Mesodermal cell (in vitro differentiated cells): ENCODE measurements around the gene RPL27A.
A peak's percentile ranks its signal among the peaks of the same experiment; 100 is the strongest.

Experiments
- H3K27ac ChIP-seq: 2 replicates; pipeline ENCODE4 v1.7.0; 2013; ENCODE audit warnings: mild to moderate bottlenecking, low read depth, low read length, moderate library complexity; ENCODE audit not compliant: severe bottlenecking
- H3K36me3 ChIP-seq: 2 replicates; pipeline ENCODE4 v1.7.1; 2013; ENCODE audit warnings: mild to moderate bottlenecking, low read length, moderate library complexity; ENCODE audit not compliant: control insufficient read depth, insufficient read depth
- H3K4me1 ChIP-seq: one replicate; pipeline ENCODE4 v1.7.1; 2013; ENCODE audit warnings: mild to moderate bottlenecking, low read length; ENCODE audit not compliant: insufficient read depth, control insufficient read depth, poor library complexity, severe bottlenecking
- H3K4me3 ChIP-seq: 2 replicates; pipeline ENCODE4 v1.7.0; 2013; ENCODE audit warnings: low read length, control low read depth, mild to moderate bottlenecking; ENCODE audit not compliant: insufficient read depth, poor library complexity, severe bottlenecking; ENCODE audit errors: extremely low read depth
- H3K9me3 ChIP-seq: 2 replicates; pipeline ENCODE4 v1.7.1; 2013; ENCODE audit warnings: mild to moderate bottlenecking, low read length, moderate library complexity; ENCODE audit not compliant: control insufficient read depth
- WGBS, 2 experiments: methylation state at CpG; one replicate each; pipeline ENCODE4 v1.1.5; 2013; ENCODE audit warnings: missing lambda C conversion rate in 2 of 2; ENCODE audit not compliant: insufficient coverage in 2 of 2; 5-methylcytosine and 5-hydroxymethylcytosine counted together

Gene RPL27A

DNA sequence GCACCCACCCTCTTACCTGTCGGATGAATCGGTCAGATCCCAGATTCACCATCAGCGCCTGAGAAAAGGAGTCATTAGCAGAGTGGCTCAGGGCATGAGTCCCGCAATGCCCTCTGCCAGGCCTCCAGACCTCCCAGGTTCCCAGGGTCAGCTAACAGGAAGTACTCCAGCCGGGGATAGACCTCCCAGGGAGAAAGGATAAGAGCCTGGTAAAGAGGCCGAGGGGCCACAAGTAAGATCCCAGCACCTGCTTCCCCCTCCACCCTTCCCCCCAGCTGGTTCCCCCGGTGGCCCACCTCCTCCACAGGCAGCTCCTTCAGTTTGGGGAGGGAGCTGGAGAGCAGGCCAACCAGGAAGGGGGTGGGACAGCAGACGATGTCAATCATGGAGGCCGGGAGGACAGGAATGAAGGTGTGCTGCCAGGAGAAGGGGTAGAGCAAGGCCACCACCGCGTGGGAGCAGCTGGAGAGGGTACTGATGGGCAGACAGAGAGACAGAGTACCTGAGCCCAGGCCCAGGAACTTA lies 16.4 kb downstream of the RPL27A start:
- H3K4me1 ChIP-seq = peaks cover 20% of the 10 kb centered on the region
- H3K4me3 ChIP-seq = no peak overlapping the region
- no peak overlapping the region for H3K27ac ChIP-seq
- no peaks in the 10 kb centered on the region for H3K9me3 ChIP-seq
- H3K36me3 ChIP-seq = peaks cover 90% of the 10 kb centered on the region
- WGBS, 2 experiments = 54 to 86% methylated on average over 5 to 8 of the region's 11 CpGs

DNA sequence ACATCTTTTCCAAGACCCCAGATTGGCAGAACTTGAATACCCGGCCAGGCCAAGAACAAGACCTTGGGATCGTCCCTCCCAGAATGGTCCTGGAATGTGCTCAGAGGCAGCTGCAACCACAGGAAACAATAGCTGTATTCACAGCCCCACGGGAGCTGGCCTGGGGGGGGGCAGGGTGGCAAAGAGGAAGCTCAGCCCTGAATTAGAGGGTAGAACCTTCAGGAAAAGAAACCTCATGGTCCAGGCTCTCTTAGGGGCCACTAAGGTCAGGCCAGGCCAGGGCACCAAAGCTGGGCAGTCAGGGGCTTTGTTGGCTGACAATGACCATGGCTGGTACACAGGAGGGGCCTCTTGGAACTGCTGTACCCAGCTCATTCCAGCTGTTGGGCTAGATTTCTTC lies 17.3 kb downstream of the RPL27A start:
- 41 to 50% methylated on average over 3 of the region's 3 CpGs for WGBS, 2 experiments
- Histone ChIP-seq H3K4me3 (no peak overlapping the region), H3K36me3 (peaks cover 90% of the 10 kb centered on the region), H3K4me1 (peaks cover 20% of the 10 kb centered on the region), H3K9me3 (no peaks in the 10 kb centered on the region), H3K27ac (peak overlapping the region; percentile 50)

DNA sequence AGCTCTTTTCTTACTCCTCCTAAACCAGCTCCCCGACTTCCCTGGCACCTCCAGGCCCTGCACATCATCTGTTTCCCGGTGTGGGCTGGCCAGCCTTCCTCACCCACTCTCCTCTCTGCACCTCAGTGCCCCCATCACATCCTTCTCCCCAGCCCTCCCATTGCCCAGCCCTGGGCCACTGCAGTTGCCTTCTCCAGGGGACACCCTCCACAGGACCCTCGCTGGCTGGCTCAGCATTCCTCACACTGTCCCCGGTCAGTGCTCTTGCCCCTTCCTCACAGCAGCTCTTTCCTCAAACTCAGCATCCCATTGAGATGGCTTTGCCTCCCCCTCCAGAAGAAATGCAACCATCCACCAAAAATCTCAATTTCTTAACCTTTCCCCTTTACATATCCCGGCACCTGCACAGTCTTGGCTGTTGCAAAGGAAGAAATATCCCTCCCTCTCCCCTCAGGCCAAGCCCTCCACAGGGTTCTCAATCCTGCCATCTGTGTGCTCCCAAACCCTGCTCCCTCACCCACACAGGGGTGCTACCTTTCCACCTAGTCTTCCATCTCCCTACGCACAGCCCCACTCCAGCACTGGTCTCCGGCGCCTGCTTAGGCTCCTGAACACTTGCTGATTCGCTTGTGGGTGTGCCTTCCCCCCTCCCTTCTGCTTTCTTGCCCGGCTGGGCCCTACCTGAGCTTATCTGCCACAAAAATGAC lies 19.5 kb downstream of the RPL27A start:
- whole genome bisulfite sequencing, 2 experiments = 96 to 100% methylated on average over 6 to 10 of the region's 10 CpGs
- Histone ChIP-seq H3K4me3 (no peak overlapping the region), H3K4me1 (peaks cover 20% of the 10 kb centered on the region), H3K9me3 (no peaks in the 10 kb centered on the region), H3K27ac (peak overlapping the region; percentile 2), H3K36me3 (peaks cover 90% of the 10 kb centered on the region)

DNA sequence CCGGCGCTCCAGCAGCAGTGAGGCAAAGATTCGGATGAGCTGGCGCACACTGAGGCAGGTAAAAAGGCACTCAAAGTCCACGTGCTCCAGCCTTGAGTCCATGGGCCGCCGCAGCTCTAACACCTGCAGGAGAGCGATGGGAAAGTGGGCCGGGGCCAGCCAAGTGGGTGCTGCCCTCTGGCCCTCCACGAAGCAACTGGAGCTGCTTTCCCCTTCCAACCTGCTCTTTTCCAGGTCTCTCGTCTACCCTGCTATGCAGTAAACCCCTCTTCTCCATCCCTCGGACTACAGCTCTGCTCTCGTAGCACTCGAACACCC lies 20.0 kb downstream of the RPL27A start:
- H3K4me3 ChIP-seq = no peak overlapping the region
- no peaks in the 10 kb centered on the region for H3K9me3 ChIP-seq
- WGBS, 2 experiments = 93 to 94% methylated on average over 14 of the region's 14 CpGs
- H3K4me1 ChIP-seq = peaks cover 20% of the 10 kb centered on the region
- H3K36me3 ChIP-seq = peaks cover 90% of the 10 kb centered on the region
- peak overlapping the region; percentile 2 for H3K27ac ChIP-seq

DNA sequence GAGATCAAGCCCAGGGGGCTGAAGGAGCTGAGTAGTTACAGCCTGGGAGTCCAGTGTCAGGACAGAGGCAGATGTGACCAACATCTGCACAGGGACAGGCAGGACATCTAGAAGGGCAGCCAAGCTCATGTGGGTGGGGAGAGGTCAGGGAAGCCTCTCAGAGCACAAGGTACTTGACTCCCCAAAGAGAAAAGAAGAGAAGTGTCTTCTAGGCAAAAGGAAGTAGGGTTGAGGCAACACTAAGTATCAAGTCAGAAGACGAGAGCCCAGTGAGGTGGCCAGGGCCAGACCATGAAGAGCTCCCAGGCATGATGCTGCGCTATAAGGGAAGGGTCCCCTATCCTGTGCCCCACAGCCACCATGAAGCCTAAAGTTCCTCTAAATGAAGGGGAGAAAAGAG lies 21.5 kb downstream of the RPL27A start:
- Histone ChIP-seq H3K9me3 (no peaks in the 10 kb centered on the region), H3K4me1 (peaks cover 14% of the 10 kb centered on the region), H3K36me3 (peaks cover 87% of the 10 kb centered on the region), H3K4me3 (no peak overlapping the region), H3K27ac (no peak overlapping the region)
- WGBS, 2 experiments = 86 to 100% methylated on average over 1 of the region's 2 CpGs

DNA sequence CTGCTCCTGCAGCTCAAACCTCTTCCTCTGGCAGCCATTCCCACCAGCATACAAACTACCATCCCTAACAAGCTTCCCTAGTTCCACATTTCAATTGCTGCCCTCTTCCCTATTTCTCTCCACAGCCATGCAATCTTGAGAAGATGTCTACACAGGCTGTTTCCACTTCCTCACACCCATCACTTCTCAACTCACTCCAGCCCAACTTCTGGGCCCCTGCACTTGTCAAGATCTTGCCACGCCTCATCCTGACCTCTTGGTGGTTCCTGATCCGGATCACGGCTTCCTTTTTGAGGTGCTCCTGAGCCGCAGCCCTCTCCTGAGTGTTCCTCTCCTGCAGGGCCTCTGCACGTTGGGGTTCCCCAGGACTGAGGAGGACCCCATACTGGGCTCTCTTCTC lies 22.6 kb downstream of the RPL27A start:
- Histone ChIP-seq H3K27ac (no peak overlapping the region), H3K4me3 (no peak overlapping the region), H3K4me1 (peaks cover 4% of the 10 kb centered on the region), H3K36me3 (peaks cover 89% of the 10 kb centered on the region), H3K9me3 (no peaks in the 10 kb centered on the region)
- 92 to 97% methylated on average over 5 of the region's 5 CpGs for WGBS, 2 experiments

DNA sequence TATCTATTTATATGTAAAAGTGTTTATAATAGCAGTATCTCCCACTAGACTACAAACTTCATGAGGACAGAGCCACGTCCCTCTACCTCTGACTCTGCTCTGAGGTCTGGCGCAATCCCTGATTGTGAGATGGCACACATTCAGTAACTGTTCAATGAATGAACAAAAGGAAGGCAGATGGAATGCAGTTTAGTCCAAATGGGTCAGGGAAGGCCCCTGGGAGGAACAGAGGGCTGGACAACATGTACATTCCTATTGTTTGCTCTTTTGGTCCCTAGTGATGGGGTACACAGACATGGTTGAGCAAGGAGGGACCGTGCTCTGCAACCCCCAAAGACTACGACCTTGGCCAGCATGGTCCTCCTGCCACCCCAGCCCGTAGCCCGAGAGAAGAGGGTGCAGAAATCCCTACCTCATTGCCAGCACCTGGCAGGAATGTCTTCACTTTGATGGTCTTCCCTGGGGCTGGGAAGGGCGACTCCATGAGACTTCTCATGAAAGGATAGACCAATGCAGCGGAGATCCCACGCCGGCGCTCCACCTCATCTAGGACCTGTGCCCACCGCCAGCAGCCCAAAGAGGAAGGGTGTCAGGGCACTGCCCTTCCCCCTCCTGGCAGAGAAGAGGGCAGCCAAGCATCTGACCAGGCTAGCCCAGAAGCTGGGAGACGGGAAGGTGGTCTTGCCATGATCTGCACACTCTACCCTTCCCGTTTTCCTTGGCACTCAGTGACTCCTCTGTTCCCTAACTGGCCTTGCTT lies 24.3 kb downstream of the RPL27A start:
- Histone ChIP-seq H3K27ac (no peak overlapping the region), H3K4me3 (no peak overlapping the region), H3K9me3 (no peaks in the 10 kb centered on the region), H3K36me3 (peaks cover 91% of the 10 kb centered on the region), H3K4me1 (no peaks in the 10 kb centered on the region)
- 94 to 95% methylated on average over 13 of the region's 14 CpGs for WGBS, 2 experiments

DNA sequence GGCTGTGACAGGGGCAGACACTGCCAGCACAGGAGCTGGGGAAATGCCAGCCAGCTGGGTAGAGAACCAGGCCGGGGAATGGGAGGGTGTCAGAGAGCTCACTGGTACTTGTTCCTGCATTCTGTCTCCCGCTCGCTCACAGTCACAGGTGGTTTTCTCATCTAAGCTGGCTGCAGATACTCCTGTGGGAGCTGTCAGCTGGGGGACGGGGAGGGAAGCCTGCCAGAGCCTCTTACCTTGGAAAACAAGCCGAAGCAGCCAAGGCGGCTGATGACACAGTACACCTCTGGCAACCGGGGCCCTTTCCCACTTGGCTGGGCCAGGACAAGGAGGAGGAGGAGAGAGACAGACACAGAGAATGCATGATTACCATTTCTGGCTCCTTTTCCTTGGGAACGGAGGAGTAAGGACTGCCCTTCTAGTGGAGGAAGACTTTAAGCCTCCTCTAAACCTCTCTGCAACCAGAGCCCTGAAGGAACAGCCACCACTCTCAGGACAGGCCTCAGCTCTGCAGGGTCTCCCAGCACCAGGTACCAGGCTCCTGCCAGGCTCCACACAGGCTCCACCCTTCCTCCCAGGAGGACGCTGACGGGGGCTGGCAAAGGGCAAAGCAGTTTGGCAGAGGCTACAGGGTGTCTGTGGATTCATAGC lies 25.1 kb downstream of the RPL27A start:
- 94 to 97% methylated on average over 7 to 8 of the region's 10 CpGs for WGBS, 2 experiments
- Histone ChIP-seq H3K4me3 (no peak overlapping the region), H3K36me3 (peaks cover 91% of the 10 kb centered on the region), H3K27ac (no peak overlapping the region), H3K9me3 (no peaks in the 10 kb centered on the region), H3K4me1 (no peaks in the 10 kb centered on the region)

DNA sequence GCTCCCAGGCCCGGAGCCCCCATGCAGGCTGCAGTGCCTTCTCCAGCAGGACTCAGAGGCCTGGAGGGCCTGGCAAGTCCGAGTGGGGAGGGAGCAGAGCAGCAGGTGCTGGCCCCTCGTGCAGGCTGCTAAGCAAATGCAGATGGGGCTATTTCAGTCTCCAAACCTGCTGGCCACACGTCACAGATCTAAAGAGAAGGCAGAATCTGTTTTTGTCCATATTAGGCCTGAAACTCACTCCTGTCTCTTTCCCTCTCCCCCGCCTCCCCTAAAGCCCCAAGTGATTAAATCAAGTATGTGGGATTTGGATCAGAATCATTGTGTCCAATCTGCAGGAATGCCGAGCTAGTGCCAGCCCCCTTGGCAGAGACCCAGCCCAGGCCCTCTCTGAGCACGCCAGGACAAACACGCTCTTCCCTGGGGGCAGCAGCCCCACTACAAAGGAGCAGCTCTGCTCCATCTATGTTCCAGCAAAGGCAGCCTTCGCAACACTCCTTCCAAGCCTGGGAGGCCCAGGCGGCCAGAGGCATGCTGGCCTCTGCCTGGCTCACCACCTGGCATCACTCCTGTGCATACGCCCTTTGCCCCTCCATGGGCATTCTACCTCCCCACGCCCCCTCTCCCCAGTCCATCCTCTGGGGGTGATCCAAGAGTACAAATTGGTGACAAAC lies 26.5 kb downstream of the RPL27A start:
- Histone ChIP-seq H3K27ac (no peak overlapping the region), H3K36me3 (peaks cover 93% of the 10 kb centered on the region), H3K4me1 (no peaks in the 10 kb centered on the region), H3K4me3 (no peak overlapping the region), H3K9me3 (no peaks in the 10 kb centered on the region)
- WGBS, 2 experiments = 78 to 84% methylated on average over 11 of the region's 12 CpGs

DNA sequence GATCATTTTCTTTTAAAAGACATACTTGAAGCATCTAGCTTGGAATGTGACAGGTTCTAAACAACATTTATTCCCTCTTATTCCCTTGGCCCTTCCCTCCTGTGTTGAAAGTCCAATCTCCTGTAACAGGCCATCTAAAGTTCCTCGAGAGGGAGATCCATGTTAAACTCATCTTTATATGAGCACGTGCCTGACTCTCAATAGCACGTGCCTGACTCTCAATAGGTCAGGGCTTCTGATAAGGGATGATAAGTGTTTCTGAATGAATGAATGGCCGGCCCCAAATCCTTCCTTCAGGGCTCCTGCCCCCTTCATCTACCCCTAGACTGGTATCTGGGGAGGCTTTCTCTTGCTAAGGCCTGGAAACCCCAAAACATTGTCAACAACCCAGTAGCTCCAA lies 27.2 kb downstream of the RPL27A start:
- no peaks in the 10 kb centered on the region for H3K9me3 ChIP-seq
- H3K27ac ChIP-seq = no peak overlapping the region
- peaks cover 94% of the 10 kb centered on the region for H3K36me3 ChIP-seq
- no peak overlapping the region for H3K4me3 ChIP-seq
- H3K4me1 ChIP-seq = peaks cover 3% of the 10 kb centered on the region
- 83 to 100% methylated on average over 1 to 3 of the region's 4 CpGs for WGBS, 2 experiments
